DND-41 (cell line): ENCODE results near the gene CCNB2.

ENCODE experiments used
- ATAC-seq: fragments of 200-7000 bp; cut with Tn5 transposase; 3 replicates; pipeline ENCODE4 v1.9.1; 2021; ENCODE audit warnings: low read depth; ENCODE audit not compliant: insufficient read depth
- DNase-seq: peaks from one replicate; pipeline ENCODE4 v3.0.0-alpha.2; 2020
- H2AFZ ChIP-seq: 2 replicates; pipeline ENCODE4 v1.6.0; 2012; ENCODE audit warnings: low read depth, low read length
- H3K27ac ChIP-seq: 2 replicates; pipeline ENCODE4 v1.5.1; 2012; ENCODE audit warnings: low read length, inconsistent platforms
- H3K27me3 ChIP-seq: fragments of 200-600 bp; sonication (generic); 2 replicates; pipeline ENCODE4 v1.6.0; 2012; ENCODE audit warnings: low read length, mild to moderate bottlenecking, inconsistent platforms; ENCODE audit not compliant: insufficient read depth, poor library complexity
- H3K36me3 ChIP-seq: 2 replicates; pipeline ENCODE4 v1.5.1; 2012; ENCODE audit warnings: low read length, inconsistent platforms; ENCODE audit not compliant: insufficient read depth
- H3K4me1 ChIP-seq: 2 replicates; pipeline ENCODE4 v1.5.1; 2012; ENCODE audit warnings: mild to moderate bottlenecking, low read length; ENCODE audit not compliant: insufficient read depth
- H3K4me2 ChIP-seq: 2 replicates; pipeline ENCODE4 v1.6.0; 2012; ENCODE audit warnings: mild to moderate bottlenecking, moderate library complexity, low read length, inconsistent platforms; ENCODE audit not compliant: insufficient read depth
- H3K4me3 ChIP-seq, 2 experiments: fragments of 200-600 bp in 1 of 2; shearing (Covaris generic) in 1 of 2; 2 replicates each; pipeline ENCODE4 v1.5.1; 2012 to 2016; ENCODE audit warnings: inconsistent platforms in 2 of 2, low read length in 2 of 2, mild to moderate bottlenecking in 2 of 2, low read depth in 1 of 2, moderate library complexity in 1 of 2
- H3K79me2 ChIP-seq: 2 replicates; pipeline ENCODE4 v1.6.0; 2012; ENCODE audit warnings: low read length, inconsistent platforms; ENCODE audit not compliant: insufficient read depth
- H3K9ac ChIP-seq: 2 replicates; pipeline ENCODE4 v1.6.0; 2012; ENCODE audit warnings: low read depth, mild to moderate bottlenecking, inconsistent platforms, low read length, moderate library complexity
- H3K9me3 ChIP-seq: 2 replicates; pipeline ENCODE4 v1.5.1; 2012; ENCODE audit warnings: low read length, moderate library complexity, mild to moderate bottlenecking, inconsistent platforms; ENCODE audit not compliant: insufficient read depth, severe bottlenecking
- H4K20me1 ChIP-seq: 2 replicates; pipeline ENCODE4 v1.6.0; 2012; ENCODE audit warnings: low read length; ENCODE audit not compliant: insufficient read depth
- EZH2 ChIP-seq: IDR thresholded peaks from 3 replicates; pipeline ENCODE4 v1.6.1; 2012; ENCODE audit warnings: borderline replicate concordance, low read depth, mild to moderate bottlenecking, moderate library complexity, low read length, inconsistent platforms; ENCODE audit not compliant: severe bottlenecking
- TF ChIP-seq, protein P1 (sequence below): IDR thresholded peaks from 2 replicates; pipeline ENCODE4 v1.5.1; 2012; ENCODE audit warnings: borderline replicate concordance, low read length, moderate library complexity, mild to moderate bottlenecking; ENCODE audit not compliant: poor library complexity, severe bottlenecking; ENCODE audit errors: extremely low read depth

Gene CCNB2

GRCh38 chr15:59116141-59116540 is 11.2 kb downstream of the CCNB2 start:
- DNase-seq (no peak), ATAC-seq (no peak)
- H3K4me2 ChIP-seq, result no peak overlapping the region
- H4K20me1 ChIP-seq, result peaks cover 8% of the 10 kb centered on the region; the same call in 1 of the 2 replicates
- H3K27me3 ChIP-seq, result no peaks in the 10 kb centered on the region
- peaks cover 94% of the 10 kb centered on the region for H3K36me3 ChIP-seq
- H3K4me3 ChIP-seq, result no peak overlapping the region
- H3K9me3 ChIP-seq, result no peaks in the 10 kb centered on the region
- TF ChIP-seq EZH2, result no peak
- TF ChIP-seq, protein P1, sequence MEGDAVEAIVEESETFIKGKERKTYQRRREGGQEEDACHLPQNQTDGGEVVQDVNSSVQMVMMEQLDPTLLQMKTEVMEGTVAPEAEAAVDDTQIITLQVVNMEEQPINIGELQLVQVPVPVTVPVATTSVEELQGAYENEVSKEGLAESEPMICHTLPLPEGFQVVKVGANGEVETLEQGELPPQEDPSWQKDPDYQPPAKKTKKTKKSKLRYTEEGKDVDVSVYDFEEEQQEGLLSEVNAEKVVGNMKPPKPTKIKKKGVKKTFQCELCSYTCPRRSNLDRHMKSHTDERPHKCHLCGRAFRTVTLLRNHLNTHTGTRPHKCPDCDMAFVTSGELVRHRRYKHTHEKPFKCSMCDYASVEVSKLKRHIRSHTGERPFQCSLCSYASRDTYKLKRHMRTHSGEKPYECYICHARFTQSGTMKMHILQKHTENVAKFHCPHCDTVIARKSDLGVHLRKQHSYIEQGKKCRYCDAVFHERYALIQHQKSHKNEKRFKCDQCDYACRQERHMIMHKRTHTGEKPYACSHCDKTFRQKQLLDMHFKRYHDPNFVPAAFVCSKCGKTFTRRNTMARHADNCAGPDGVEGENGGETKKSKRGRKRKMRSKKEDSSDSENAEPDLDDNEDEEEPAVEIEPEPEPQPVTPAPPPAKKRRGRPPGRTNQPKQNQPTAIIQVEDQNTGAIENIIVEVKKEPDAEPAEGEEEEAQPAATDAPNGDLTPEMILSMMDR, result no peak
- H3K4me1 ChIP-seq, result no peaks in the 10 kb centered on the region
- H2AFZ ChIP-seq, result no peak overlapping the region
- H3K27ac ChIP-seq, result no peak overlapping the region
- H3K79me2 ChIP-seq, result peaks cover 38% of the 10 kb centered on the region
- H3K9ac ChIP-seq, result no peak overlapping the region

GRCh38 chr15:59116771-59117170 is 11.8 kb downstream of the CCNB2 start:
- Histone ChIP-seq H2AFZ (no peak overlapping the region), H3K4me1 (no peaks in the 10 kb centered on the region), H3K4me2 (no peak overlapping the region), H3K27ac (no peak overlapping the region), H3K4me3 (no peak overlapping the region), H3K79me2 (peaks cover 34% of the 10 kb centered on the region), H4K20me1 (peaks cover 3% of the 10 kb centered on the region; the same call in 1 of the 2 replicates), H3K27me3 (no peaks in the 10 kb centered on the region), H3K9ac (no peak overlapping the region), H3K9me3 (no peaks in the 10 kb centered on the region), H3K36me3 (peaks cover 93% of the 10 kb centered on the region)
- no peak for TF ChIP-seq EZH2
- ATAC-seq, result no peak
- no peak for DNase-seq

- Histone ChIP-seq H3K79me2 (peaks cover 32% of the 10 kb centered on the region), H3K9me3 (no peaks in the 10 kb centered on the region), H3K27ac (no peak overlapping the region), H2AFZ (no peak overlapping the region), H3K9ac (no peak overlapping the region), H3K4me1 (no peaks in the 10 kb centered on the region), H4K20me1 (peaks cover 1% of the 10 kb centered on the region; the same call in 1 of the 2 replicates), H3K4me3 (no peak overlapping the region), H3K27me3 (no peaks in the 10 kb centered on the region), H3K4me2 (no peak overlapping the region), H3K36me3 (peaks cover 94% of the 10 kb centered on the region)
- DNase-seq, result no peak
- TF ChIP-seq, protein P1, result no peak
- no peak for TF ChIP-seq EZH2
- no peak for ATAC-seq
Observed at GRCh38 chr15:59119625-59120024, 14.7 kb downstream of the CCNB2 start.

GRCh38 chr15:59120937-59121336 is 16.0 kb downstream of the CCNB2 start:
- H2AFZ ChIP-seq, result no peak overlapping the region
- DNase-seq, result no peak
- H3K4me1 ChIP-seq, result no peaks in the 10 kb centered on the region
- H3K4me2 ChIP-seq, result no peak overlapping the region
- H3K9me3 ChIP-seq, result no peaks in the 10 kb centered on the region
- no peaks in the 10 kb centered on the region for H4K20me1 ChIP-seq
- TF ChIP-seq, protein P1, result no peak
- TF ChIP-seq EZH2, result no peak
- H3K9ac ChIP-seq, result no peak overlapping the region
- H3K79me2 ChIP-seq, result peaks cover 41% of the 10 kb centered on the region
- ATAC-seq, result no peak
- no peaks in the 10 kb centered on the region for H3K27me3 ChIP-seq
- no peak overlapping the region for H3K27ac ChIP-seq
- H3K4me3 ChIP-seq, result no peak overlapping the region
- peaks cover 93% of the 10 kb centered on the region for H3K36me3 ChIP-seq
